GM18517 (cell line): ENCODE results near the gene VEZF1.
A peak's percentile ranks its signal among the peaks of the same experiment; 100 is the strongest.

Source experiments
- ATAC-seq: cut with Tn5 transposase; IDR thresholded peaks from one replicate; pipeline ENCODE4 v1.9.1; 2021; ENCODE audit warnings: mild to moderate bottlenecking, moderate library complexity; ENCODE audit not compliant: unreplicated experiment

Gene VEZF1

GRCh38 chr17:57987581-57988300 is at the start of gene VEZF1:
Gene VEZF1 (minus strand): TSS chr17:57988254. CDS start chr17:57988111, 143 bp downstream.
- peak; percentile 33 for ATAC-seq

GRCh38 chr17:58032691-58033415 is 44.8 kb upstream of the VEZF1 start:
- ATAC-seq, result no peak

- no peak for ATAC-seq
Measured at GRCh38 chr17:58028578-58028977, 40.5 kb upstream of the VEZF1 start.

GRCh38 chr17:58020401-58020800 is 32.3 kb upstream of the VEZF1 start:
- ATAC-seq, result no peak

GRCh38 chr17:58019521-58019920 is 31.5 kb upstream of the VEZF1 start:
- ATAC-seq, result no peak

- ATAC-seq, result no peak
Measured at GRCh38 chr17:58019039-58019438, 31.0 kb upstream of the VEZF1 start.

GRCh38 chr17:58010067-58010799 is 22.2 kb upstream of the VEZF1 start:
- ATAC-seq, result no peak

GRCh38 chr17:58007781-58008706 is 20.0 kb upstream of the VEZF1 start:
- peak; percentile 38 for ATAC-seq

- peak; percentile 86 for ATAC-seq
Measured at GRCh38 chr17:58006924-58007780, 19.1 kb upstream of the VEZF1 start, which contains the start of gene SRSF1. Gene SRSF1 (minus strand): TSS chr17:58007246. CDS start chr17:58007137, 109 bp downstream.

- ATAC-seq, result peak; percentile 4
Measured at GRCh38 chr17:58006560-58006923, 18.5 kb upstream of the VEZF1 start.

- ATAC-seq, result no peak
Measured at GRCh38 chr17:58005728-58006559, 17.9 kb upstream of the VEZF1 start.

GRCh38 chr17:58005031-58005727 is 17.1 kb upstream of the VEZF1 start:
- no peak for ATAC-seq

- ATAC-seq, result no peak
Measured at GRCh38 chr17:58004060-58004459, 16.0 kb upstream of the VEZF1 start.

GRCh38 chr17:58002973-58003372 is 14.9 kb upstream of the VEZF1 start:
- no peak for ATAC-seq

GRCh38 chr17:58002154-58002948 is 14.3 kb upstream of the VEZF1 start:
- ATAC-seq, result no peak

- ATAC-seq, result no peak
Measured at GRCh38 chr17:58001461-58002124, 13.5 kb upstream of the VEZF1 start.

GRCh38 chr17:57999496-58000017 is 11.5 kb upstream of the VEZF1 start:
- no peak for ATAC-seq
